ENCODE results near the gene LGALS3BP.

Gene LGALS3BP

GRCh38 chr17:78990349-78991016 is 10.8 kb upstream of the LGALS3BP start:
- Histone ChIP-seq H3K27ac (replicated peaks) (no peak overlapping the region), H3K4me3 (replicated peaks; ENCODE audit: insufficient read depth, low read length) (no peak overlapping the region), H3K27me3 (ENCODE audit: insufficient read depth, poor library complexity, severe bottlenecking) (no peaks in the 10 kb centered on the region)
- TF ChIP-seq GABPA (IDR thresholded peaks at IDR 0.05; ENCODE audit: low read depth) (no peak), REST (IDR thresholded peaks at IDR 0.05; ENCODE audit: insufficient replicate concordance, low read depth) (no peak), POLR2AphosphoS5 (IDR thresholded peaks at IDR 0.05; ENCODE audit: low read depth) (no peak), SPI1 (IDR thresholded peaks at IDR 0.05; ENCODE audit: borderline replicate concordance, low read depth) (no peak), CTCF (IDR thresholded peaks at IDR 0.05; ENCODE audit: insufficient read depth, low read length) (no peak)
- DNase-seq (ENCODE audit: low read depth in 1 of 2, low spot score in 1 of 2), result no peak

GRCh38 chr17:78988152-78988551 is 8.4 kb upstream of the LGALS3BP start:
- no peak overlapping the region for H3K4me3 ChIP-seq (replicated peaks; ENCODE audit: insufficient read depth, low read length)
- no peaks in the 10 kb centered on the region for H3K27me3 ChIP-seq (ENCODE audit: insufficient read depth, poor library complexity, severe bottlenecking)
- no peak for DNase-seq (ENCODE audit: low read depth in 1 of 2, low spot score in 1 of 2)
- TF ChIP-seq GABPA (IDR thresholded peaks at IDR 0.05; ENCODE audit: low read depth) (no peak), REST (IDR thresholded peaks at IDR 0.05; ENCODE audit: insufficient replicate concordance, low read depth) (no peak), POLR2AphosphoS5 (IDR thresholded peaks at IDR 0.05; ENCODE audit: low read depth) (no peak), CTCF (IDR thresholded peaks at IDR 0.05; ENCODE audit: insufficient read depth, low read length) (no peak), SPI1 (IDR thresholded peaks at IDR 0.05; ENCODE audit: borderline replicate concordance, low read depth) (no peak)
- H3K27ac ChIP-seq (replicated peaks), result no peak overlapping the region

- H3K27ac ChIP-seq (replicated peaks), result peak overlapping the region; percentile 37
- no peaks in the 10 kb centered on the region for H3K27me3 ChIP-seq (ENCODE audit: insufficient read depth, poor library complexity, severe bottlenecking)
- no peak overlapping the region; the same call in 1 of the 2 replicates for H3K4me3 ChIP-seq (replicated peaks; ENCODE audit: insufficient read depth, low read length)
- peak; percentile 68 to 74 for DNase-seq (ENCODE audit: low read depth in 1 of 2, low spot score in 1 of 2)
- TF ChIP-seq CTCF (IDR thresholded peaks at IDR 0.05; ENCODE audit: insufficient read depth, low read length), result no peak
- TF ChIP-seq GABPA (IDR thresholded peaks at IDR 0.05; ENCODE audit: low read depth), result no peak
- no peak for TF ChIP-seq REST (IDR thresholded peaks at IDR 0.05; ENCODE audit: insufficient replicate concordance, low read depth)
- 0 out of 2 replicates have a peak, but pooled peaks have one; percentile 29 for TF ChIP-seq POLR2AphosphoS5 (IDR thresholded peaks at IDR 0.05; ENCODE audit: low read depth)
- peak; percentile 33; the same call in 1 of the 2 replicates for TF ChIP-seq SPI1 (IDR thresholded peaks at IDR 0.05; ENCODE audit: borderline replicate concordance, low read depth)
Measured at GRCh38 chr17:78986649-78987328, 7.1 kb upstream of the LGALS3BP start.

Measured in HL-60 (cell line).